OCI-LY7 (cell line): ENCODE measurements around the gene LHFPL2. TPM values are rescaled to one million over a fixed set of nuclear protein-coding genes. Genes with fewer than 3 reads are reported as not detected.

Experiments used
- BruUV-seq: library from RNA; stranded (reverse); fragments of 400-500 nt; replicated peaks from 2 replicates; lab custom pipeline; 2021; lab: Mats Ljungman, UMichigan
- CTCF ChIA-PET: fragments of 300-600 bp; sonication (Branson Sonifier 250); formaldehyde crosslinking; loops from one replicate; lab custom pipeline; 2022; ENCODE audit warnings: antibody characterized with exemption; ENCODE audit not compliant: unreplicated experiment; lab: Charles Lee
- POLR2A ChIA-PET: fragments of 300-600 bp; sonication (Branson Sonifier 250); formaldehyde crosslinking; loops from one replicate; lab custom pipeline; 2022; ENCODE audit warnings: antibody characterized with exemption; lab: Charles Lee
- DNase-seq: peaks from one replicate; pipeline ENCODE4 v3.0.0-alpha.2; 2015; ENCODE audit warnings: low spot score
- H2AFZ ChIP-seq: fragments of 200-600 bp; sonication (generic), shearing (Covaris generic); 2 replicates; pipeline ENCODE4 v1.6.1; 2014; ENCODE audit warnings: mild to moderate bottlenecking, antibody characterized with exemption, low read length, moderate library complexity
- H3K27ac ChIP-seq: fragments of 200-600 bp; sonication (generic); 2 replicates; pipeline ENCODE4 v1.5.1; 2014; ENCODE audit warnings: mixed run types, low read depth, mild to moderate bottlenecking, moderate library complexity, low read length, inconsistent platforms; ENCODE audit not compliant: poor library complexity, severe bottlenecking
- H3K36me3 ChIP-seq: fragments of 200-600 bp; sonication (generic); 2 replicates; pipeline ENCODE4 v1.6.1; 2014; ENCODE audit warnings: mild to moderate bottlenecking, antibody characterized with exemption, low read length, moderate library complexity, mixed read lengths; ENCODE audit not compliant: insufficient read depth
- H3K4me1 ChIP-seq: fragments of 200-600 bp; sonication (generic); 2 replicates; pipeline ENCODE4 v1.5.1; 2014; ENCODE audit warnings: mild to moderate bottlenecking, low read length; ENCODE audit not compliant: insufficient read depth, poor library complexity, severe bottlenecking
- H3K4me2 ChIP-seq: fragments of 200-600 bp; sonication (generic); 2 replicates; pipeline ENCODE4 v1.6.1; 2014; ENCODE audit warnings: mild to moderate bottlenecking, low read length
- H3K4me3 ChIP-seq: fragments of 200-600 bp; sonication (generic); 2 replicates; pipeline ENCODE4 v1.5.1; 2014; ENCODE audit warnings: mild to moderate bottlenecking, low read depth, low read length; ENCODE audit not compliant: poor library complexity, severe bottlenecking
- H3K79me2 ChIP-seq: fragments of 200-600 bp; sonication (generic); 2 replicates; pipeline ENCODE4 v1.6.1; 2016; ENCODE audit warnings: low read depth, mild to moderate bottlenecking, low read length, moderate library complexity, mixed read lengths; ENCODE audit not compliant: insufficient read depth
- H3K9me2 ChIP-seq: fragments of 200-600 bp; sonication (generic); 2 replicates; pipeline ENCODE4 v1.6.1; 2016; ENCODE audit warnings: mild to moderate bottlenecking, low read length, mixed read lengths; ENCODE audit not compliant: insufficient read depth
- H3K9me3 ChIP-seq: fragments of 200-600 bp; sonication (generic); 2 replicates; pipeline ENCODE4 v1.6.1; 2014; ENCODE audit warnings: mild to moderate bottlenecking, mixed run types, low read length, mixed read lengths
- H4K20me1 ChIP-seq: fragments of 200-600 bp; sonication (generic); 2 replicates; pipeline ENCODE4 v1.6.1; 2014; ENCODE audit warnings: mild to moderate bottlenecking, antibody characterized with exemption, low read length, moderate library complexity, mixed read lengths; ENCODE audit not compliant: insufficient read depth
- EZH2phosphoT487 ChIP-seq: fragments of 200-600 bp; sonication (generic); IDR thresholded peaks from 2 replicates; pipeline ENCODE4 v1.6.1; 2018; ENCODE audit warnings: low read depth, borderline replicate concordance, mild to moderate bottlenecking, mixed run types, antibody characterized with exemption, low read length, moderate library complexity, mixed read lengths
- intact Hi-C: fragments of 100-400 bp; cut with micrococcal nuclease; formaldehyde crosslinking; loops from one replicate; pipeline ENCODE4 v1.10.0; 2022; ENCODE audit not compliant: unreplicated experiment
- total RNA-seq, 2 experiments: library from RNA; depleted of rRNA in 1 of 2; stranded (reverse); fragments of >200 nt in 1 of 2; shearing (Covaris generic) in 1 of 2; gene quantifications; 2 replicates each; pipeline ENCODE4 v1.2.3, GENCODE V29; 2014 to 2022
- TF ChIP-seq, protein P1 (sequence below): fragments of 200-600 bp; sonication (generic); conservative IDR thresholded peaks from 2 replicates; pipeline ENCODE4 v1.5.1; 2014; ENCODE audit warnings: mild to moderate bottlenecking, antibody characterized with exemption, low read length, moderate library complexity, mixed read lengths

LHFPL2 gene
- total RNA-seq, 2 experiments from 2014 or later: 12.2 to 24.0 TPM

DNA sequence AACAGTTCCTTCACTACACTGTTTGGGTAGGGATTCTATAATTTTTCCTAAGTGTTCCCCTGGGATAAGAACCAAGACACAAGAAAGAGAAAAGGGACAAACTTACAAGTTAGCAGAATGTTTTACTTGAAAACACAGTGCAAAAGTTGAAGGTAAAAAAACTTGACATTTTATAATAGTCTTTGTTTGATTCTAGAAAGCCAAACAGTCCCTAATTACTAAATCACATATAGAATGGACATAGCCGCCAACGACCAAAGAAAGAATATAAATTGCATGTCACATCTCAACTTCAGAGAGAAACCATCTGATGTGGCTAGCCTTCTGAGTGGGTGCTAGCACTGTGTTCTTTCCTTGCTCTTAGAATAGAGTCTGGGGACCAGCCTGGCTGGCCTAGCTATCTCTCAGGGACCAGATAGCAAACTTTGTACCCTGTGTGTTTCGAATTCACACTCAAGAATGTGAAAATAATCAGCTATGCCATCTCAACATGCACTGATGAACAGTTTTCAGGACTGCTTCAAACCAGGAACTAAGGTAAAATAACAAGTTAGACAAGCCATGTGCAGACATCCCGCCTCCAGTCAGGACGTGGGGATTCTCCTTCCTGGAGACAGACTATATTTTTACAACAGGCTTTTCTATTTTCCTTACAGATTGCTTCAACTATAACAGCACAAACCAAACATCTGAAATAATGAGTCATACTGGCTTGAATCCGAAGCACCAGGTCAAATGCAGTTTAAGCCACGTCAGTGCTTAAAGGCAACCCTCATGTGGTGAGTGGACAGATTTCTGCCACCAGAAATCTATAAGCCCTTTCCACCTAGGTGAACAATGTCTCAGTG, 53.7 kb downstream of the LHFPL2 start:
- TF ChIP-seq, protein P1, sequence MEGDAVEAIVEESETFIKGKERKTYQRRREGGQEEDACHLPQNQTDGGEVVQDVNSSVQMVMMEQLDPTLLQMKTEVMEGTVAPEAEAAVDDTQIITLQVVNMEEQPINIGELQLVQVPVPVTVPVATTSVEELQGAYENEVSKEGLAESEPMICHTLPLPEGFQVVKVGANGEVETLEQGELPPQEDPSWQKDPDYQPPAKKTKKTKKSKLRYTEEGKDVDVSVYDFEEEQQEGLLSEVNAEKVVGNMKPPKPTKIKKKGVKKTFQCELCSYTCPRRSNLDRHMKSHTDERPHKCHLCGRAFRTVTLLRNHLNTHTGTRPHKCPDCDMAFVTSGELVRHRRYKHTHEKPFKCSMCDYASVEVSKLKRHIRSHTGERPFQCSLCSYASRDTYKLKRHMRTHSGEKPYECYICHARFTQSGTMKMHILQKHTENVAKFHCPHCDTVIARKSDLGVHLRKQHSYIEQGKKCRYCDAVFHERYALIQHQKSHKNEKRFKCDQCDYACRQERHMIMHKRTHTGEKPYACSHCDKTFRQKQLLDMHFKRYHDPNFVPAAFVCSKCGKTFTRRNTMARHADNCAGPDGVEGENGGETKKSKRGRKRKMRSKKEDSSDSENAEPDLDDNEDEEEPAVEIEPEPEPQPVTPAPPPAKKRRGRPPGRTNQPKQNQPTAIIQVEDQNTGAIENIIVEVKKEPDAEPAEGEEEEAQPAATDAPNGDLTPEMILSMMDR: no peak
- TF ChIP-seq EZH2phosphoT487: no peak
- H3K27ac ChIP-seq: no peak overlapping the region
- H3K79me2 ChIP-seq: no peaks in the 10 kb centered on the region
- CTCF ChIA-PET: no interaction called here
- DNase-seq: no peak
- no peaks in the 10 kb centered on the region for H3K9me3 ChIP-seq
- POLR2A ChIA-PET: interaction anchor here (0.7 kb wide), 1 partner anchor 17 kb away, joined by 3 read pairs; no protein-coding TSS in a partner anchor
- H3K4me2 ChIP-seq: no peak overlapping the region
- peaks cover 7% of the 10 kb centered on the region for H3K4me1 ChIP-seq
- H3K9me2 ChIP-seq: no peaks in the 10 kb centered on the region
- no TSS peak for BruUV-seq
- no peaks in the 10 kb centered on the region for H4K20me1 ChIP-seq
- no peak overlapping the region for H2AFZ ChIP-seq
- H3K36me3 ChIP-seq: peaks cover 11% of the 10 kb centered on the region; the same call in 1 of the 2 replicates
- H3K4me3 ChIP-seq: no peak overlapping the region
- intact Hi-C loops: no loop called here

DNA sequence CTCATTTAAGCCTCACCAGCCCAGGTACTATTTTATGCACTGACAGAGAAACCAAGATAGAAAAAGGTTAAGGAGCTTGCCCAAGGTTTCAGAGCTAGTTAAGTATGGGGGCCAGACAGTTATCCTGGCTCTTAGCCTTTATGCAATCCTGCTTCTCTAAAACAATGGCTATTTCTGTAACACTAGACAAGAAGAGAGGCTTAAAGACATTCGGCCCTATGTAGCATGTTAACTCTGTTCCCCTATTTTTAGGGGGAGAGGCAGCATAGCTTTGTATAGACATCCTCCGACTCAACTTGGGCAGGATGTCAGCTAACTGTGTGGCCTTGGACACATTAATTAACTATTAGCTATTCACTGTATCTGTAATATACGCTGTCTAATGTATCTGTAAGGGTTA, 54.6 kb downstream of the LHFPL2 start:
- peaks cover 16% of the 10 kb centered on the region for H3K36me3 ChIP-seq
- H3K4me3 ChIP-seq: no peak overlapping the region
- ChIA-PET POLR2A (interaction anchor here (0.7 kb wide), 1 partner anchor 16 kb away, joined by 3 read pairs; no protein-coding TSS in a partner anchor), CTCF (interaction anchor here (0.5 kb wide), 1 partner anchor 598 kb away, joined by 3 read pairs; no protein-coding TSS in a partner anchor)
- H3K4me1 ChIP-seq: peaks cover 7% of the 10 kb centered on the region
- intact Hi-C loops: no loop called here
- H3K4me2 ChIP-seq: no peak overlapping the region
- no peaks in the 10 kb centered on the region for H3K9me2 ChIP-seq
- no peak for DNase-seq
- H2AFZ ChIP-seq: no peak overlapping the region
- BruUV-seq: no TSS peak
- no peaks in the 10 kb centered on the region for H4K20me1 ChIP-seq
- TF ChIP-seq EZH2phosphoT487: no peak
- TF ChIP-seq, protein P1: no peak
- H3K9me3 ChIP-seq: no peaks in the 10 kb centered on the region
- no peak overlapping the region for H3K27ac ChIP-seq
- no peaks in the 10 kb centered on the region for H3K79me2 ChIP-seq

DNA sequence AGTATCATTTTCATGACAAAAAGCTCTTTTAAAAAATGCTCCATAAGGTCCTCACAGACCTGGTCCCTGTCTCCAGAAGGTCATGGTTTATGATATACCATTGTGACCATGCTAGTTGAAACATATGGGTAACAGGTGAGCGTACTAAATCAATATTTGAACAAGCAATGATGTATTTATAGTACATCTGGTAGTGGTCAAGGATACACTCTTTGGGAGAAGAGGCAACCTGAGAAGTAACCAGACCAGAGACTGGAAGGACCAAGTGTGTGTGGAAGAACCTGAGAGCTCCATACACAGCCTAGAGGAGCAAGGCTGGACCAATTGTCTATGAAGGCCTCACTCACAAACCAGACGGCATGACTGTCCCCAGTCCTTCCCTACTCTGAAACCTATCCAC, 55.1 kb downstream of the LHFPL2 start:
- ChIA-PET CTCF (interaction anchor here (0.5 kb wide), 1 partner anchor 598 kb away, joined by 3 read pairs; no protein-coding TSS in a partner anchor), POLR2A (no interaction called here)
- intact Hi-C loops: no loop called here
- Histone ChIP-seq H2AFZ (no peak overlapping the region), H3K9me2 (no peaks in the 10 kb centered on the region), H3K79me2 (no peaks in the 10 kb centered on the region), H3K9me3 (no peaks in the 10 kb centered on the region), H3K4me1 (peaks cover 7% of the 10 kb centered on the region), H3K27ac (no peak overlapping the region), H4K20me1 (no peaks in the 10 kb centered on the region), H3K4me2 (no peak overlapping the region), H3K4me3 (no peak overlapping the region), H3K36me3 (peaks cover 19% of the 10 kb centered on the region)
- no peak for TF ChIP-seq EZH2phosphoT487
- TF ChIP-seq, protein P1: no peak
- no peak for DNase-seq
- BruUV-seq: no TSS peak
